ENCODE measurements around the gene KCNJ3.

Gene KCNJ3

GRCh38 chr2:154707994-154708575 is 9.6 kb downstream of the KCNJ3 start:
- TF ChIP-seq ZSCAN30 (tag by site-specific recombination; IDR thresholded peaks at IDR 0.05) (no peak), ZNF645 (tag by site-specific recombination; IDR thresholded peaks at IDR 0.05) (no peak), ZFP37 (tag by site-specific recombination; IDR thresholded peaks at IDR 0.05) (no peak), ZNF175 (tag by site-specific recombination; IDR thresholded peaks at IDR 0.05) (no peak), WT1 (tag by site-specific recombination; IDR thresholded peaks at IDR 0.05) (no peak), HOXD13 (CRISPR knock-in tag; IDR thresholded peaks at IDR 0.05; ENCODE audit: borderline replicate concordance) (no peak), REPIN1 (tag by site-specific recombination; IDR thresholded peaks at IDR 0.05; ENCODE audit: low read depth) (no peak), ZNF776 (tag by site-specific recombination; IDR thresholded peaks at IDR 0.05; ENCODE audit: borderline replicate concordance) (no peak), ZNF529 (tag by site-specific recombination; IDR thresholded peaks at IDR 0.05; ENCODE audit: insufficient replicate concordance) (no peak), KLF1 (tag by site-specific recombination; IDR thresholded peaks at IDR 0.05) (no peak), ZNF791 (tag by site-specific recombination; IDR thresholded peaks at IDR 0.05) (no peak), ZNF629 (tag by site-specific recombination; IDR thresholded peaks at IDR 0.05) (no peak), ZNF221 (tag by site-specific recombination; IDR thresholded peaks at IDR 0.05; ENCODE audit: borderline replicate concordance) (no peak), TRIM28 (IDR thresholded peaks at IDR 0.05; ENCODE audit: borderline replicate concordance, low read length) (no peak)
- Histone ChIP-seq H3K36me3 (ENCODE audit: control insufficient read depth in 2 of 2, insufficient read depth in 1 of 2, low read length in 2 of 2) (no peaks in the 10 kb centered on the region), H3K27ac (ENCODE audit: extremely low read depth, low read depth, low read length) (no peak overlapping the region), H3K4me1 (ENCODE audit: control insufficient read depth, insufficient read depth, low read length) (no peaks in the 10 kb centered on the region), H3K9me3 (ENCODE audit: control insufficient read depth, insufficient read depth, low read depth, low read length) (no peaks in the 10 kb centered on the region), H3K4me3 (ENCODE audit: low read depth, low read length) (no peak overlapping the region)
- ChIA-PET CTCF (no interaction called here), POLR2A (no interaction called here)

GRCh38 chr2:154709215-154709614 is 10.7 kb downstream of the KCNJ3 start:
- ChIA-PET POLR2A (no interaction called here), CTCF (no interaction called here)
- Histone ChIP-seq H3K4me3 (ENCODE audit: low read depth, low read length) (no peak overlapping the region), H3K27ac (ENCODE audit: extremely low read depth, low read depth, low read length) (no peak overlapping the region), H3K36me3 (ENCODE audit: control insufficient read depth in 2 of 2, insufficient read depth in 1 of 2, low read length in 2 of 2) (no peaks in the 10 kb centered on the region), H3K4me1 (ENCODE audit: control insufficient read depth, insufficient read depth, low read length) (no peaks in the 10 kb centered on the region), H3K9me3 (ENCODE audit: control insufficient read depth, insufficient read depth, low read depth, low read length) (no peaks in the 10 kb centered on the region)
- TF ChIP-seq ZBTB44 (tag by site-specific recombination; IDR thresholded peaks at IDR 0.05) (no peak), ZNF146 (tag by site-specific recombination; IDR thresholded peaks at IDR 0.05) (no peak), ZNF221 (tag by site-specific recombination; IDR thresholded peaks at IDR 0.05; ENCODE audit: borderline replicate concordance) (no peak), ZSCAN30 (tag by site-specific recombination; IDR thresholded peaks at IDR 0.05) (no peak), MZF1 (tag by site-specific recombination; IDR thresholded peaks at IDR 0.05; ENCODE audit: borderline replicate concordance) (no peak), ZNF701 (tag by site-specific recombination; IDR thresholded peaks at IDR 0.05) (no peak), ZNF529 (tag by site-specific recombination; IDR thresholded peaks at IDR 0.05; ENCODE audit: insufficient replicate concordance) (no peak), ZNF19 (tag by site-specific recombination; IDR thresholded peaks at IDR 0.05; ENCODE audit: low read depth) (no peak), ZNF132 (tag by site-specific recombination; IDR thresholded peaks at IDR 0.05; ENCODE audit: borderline replicate concordance) (no peak)

- POLR2A ChIA-PET, result no interaction called here
- Histone ChIP-seq H3K4me1 (ENCODE audit: control insufficient read depth, insufficient read depth, low read length) (no peaks in the 10 kb centered on the region), H3K4me3 (ENCODE audit: low read depth, low read length) (no peak overlapping the region), H3K9me3 (ENCODE audit: control insufficient read depth, insufficient read depth, low read depth, low read length) (no peaks in the 10 kb centered on the region), H3K36me3 (ENCODE audit: control insufficient read depth in 2 of 2, insufficient read depth in 1 of 2, low read length in 2 of 2) (no peaks in the 10 kb centered on the region), H3K27ac (ENCODE audit: extremely low read depth, low read depth, low read length) (no peak overlapping the region)
- CTCF ChIA-PET, result interaction anchor here (1.4 kb wide), 1 partner anchor 86 kb away, joined by 3 read pairs; no protein-coding TSS in a partner anchor
- TF ChIP-seq ZNF837 (tag by site-specific recombination; IDR thresholded peaks at IDR 0.05) (no peak), HOXD13 (CRISPR knock-in tag; IDR thresholded peaks at IDR 0.05; ENCODE audit: borderline replicate concordance) (no peak), PRDM2 (tag by site-specific recombination; IDR thresholded peaks at IDR 0.05; ENCODE audit: borderline replicate concordance) (no peak), MZF1 (tag by site-specific recombination; IDR thresholded peaks at IDR 0.05; ENCODE audit: borderline replicate concordance) (no peak), ZNF112 (tag by site-specific recombination; IDR thresholded peaks at IDR 0.05) (no peak)
These were observed 11.6 kb downstream of the KCNJ3 start for GRCh38 chr2:154710078-154710477.

All from HEK293 (cell line).